ENCODE results near the gene CDC5L. TPM values are rescaled to one million over a fixed set of nuclear protein-coding genes. Genes with fewer than 3 reads are reported as not detected.

Gene CDC5L
- total RNA-seq, 1 donor from 2014 or later, result 25.6 TPM

DNA sequence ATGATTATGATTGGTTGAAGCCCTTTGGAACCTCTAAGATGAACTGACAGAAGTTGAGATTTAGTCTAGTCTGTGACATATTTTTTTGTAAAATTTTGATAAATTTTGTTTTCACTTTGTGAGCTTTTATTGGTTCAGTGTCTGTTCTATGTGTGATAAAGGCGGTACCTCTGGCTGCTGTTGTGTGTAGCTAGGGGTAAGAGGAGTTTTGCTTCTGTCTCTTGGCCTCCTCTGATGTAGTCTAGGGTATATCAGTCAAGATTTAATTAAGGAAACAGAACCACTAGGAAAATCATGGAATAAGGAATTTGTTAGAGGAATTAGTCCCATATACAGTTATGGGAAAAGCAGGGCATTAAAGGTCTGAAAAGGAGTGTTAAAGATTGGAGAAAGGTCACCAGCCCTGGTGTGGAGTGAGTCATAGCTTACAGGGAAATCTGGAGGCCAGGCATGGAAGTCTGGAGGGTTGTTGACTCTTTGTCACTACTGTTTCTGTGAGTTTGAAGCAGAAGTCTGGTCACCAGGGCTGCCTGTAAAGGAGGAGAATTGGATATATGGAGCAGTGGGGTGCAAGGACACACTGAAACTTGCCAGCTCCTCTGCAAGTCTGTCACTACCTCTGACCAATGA, 28.5 kb downstream of the CDC5L start:
- Mint-ChIP-seq H3K27ac (no peak overlapping the region), H3K4me3 (no peak overlapping the region), H3K36me3 (peaks cover 62% of the 10 kb centered on the region), H3K27me3 (ENCODE audit: low read depth) (no peaks in the 10 kb centered on the region), H3K4me1 (peaks cover 1% of the 10 kb centered on the region), H3K9me3 (no peaks in the 10 kb centered on the region)
- TF ChIP-seq, protein P1, sequence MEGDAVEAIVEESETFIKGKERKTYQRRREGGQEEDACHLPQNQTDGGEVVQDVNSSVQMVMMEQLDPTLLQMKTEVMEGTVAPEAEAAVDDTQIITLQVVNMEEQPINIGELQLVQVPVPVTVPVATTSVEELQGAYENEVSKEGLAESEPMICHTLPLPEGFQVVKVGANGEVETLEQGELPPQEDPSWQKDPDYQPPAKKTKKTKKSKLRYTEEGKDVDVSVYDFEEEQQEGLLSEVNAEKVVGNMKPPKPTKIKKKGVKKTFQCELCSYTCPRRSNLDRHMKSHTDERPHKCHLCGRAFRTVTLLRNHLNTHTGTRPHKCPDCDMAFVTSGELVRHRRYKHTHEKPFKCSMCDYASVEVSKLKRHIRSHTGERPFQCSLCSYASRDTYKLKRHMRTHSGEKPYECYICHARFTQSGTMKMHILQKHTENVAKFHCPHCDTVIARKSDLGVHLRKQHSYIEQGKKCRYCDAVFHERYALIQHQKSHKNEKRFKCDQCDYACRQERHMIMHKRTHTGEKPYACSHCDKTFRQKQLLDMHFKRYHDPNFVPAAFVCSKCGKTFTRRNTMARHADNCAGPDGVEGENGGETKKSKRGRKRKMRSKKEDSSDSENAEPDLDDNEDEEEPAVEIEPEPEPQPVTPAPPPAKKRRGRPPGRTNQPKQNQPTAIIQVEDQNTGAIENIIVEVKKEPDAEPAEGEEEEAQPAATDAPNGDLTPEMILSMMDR (IDR thresholded peaks at IDR 0.05; ENCODE audit: unreplicated experiment), result no peak
- DNase-seq (ENCODE audit: low spot score in 2 of 2, unreplicated experiment in 2 of 2), result no peak

DNA sequence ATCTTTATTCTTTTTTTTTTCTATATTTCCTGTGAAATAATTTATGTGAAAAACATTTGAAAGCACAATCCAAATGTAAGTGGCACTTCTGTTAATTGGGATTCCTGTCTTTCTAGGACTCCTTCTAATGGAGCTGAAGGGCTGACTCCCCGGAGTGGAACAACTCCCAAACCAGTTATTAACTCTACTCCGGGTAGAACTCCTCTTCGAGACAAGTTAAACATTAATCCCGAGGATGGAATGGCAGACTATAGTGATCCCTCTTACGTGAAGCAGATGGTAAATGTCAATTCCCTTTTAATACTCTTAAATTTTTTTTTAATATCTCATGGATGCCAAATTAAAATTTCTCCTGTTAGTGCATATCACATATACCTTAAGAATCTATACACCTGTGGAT, 35.0 kb downstream of the CDC5L start:
- DNase-seq (ENCODE audit: low spot score in 2 of 2, unreplicated experiment in 2 of 2), result no peak
- Mint-ChIP-seq H3K4me3 (no peak overlapping the region), H3K27ac (no peak overlapping the region), H3K9me3 (no peaks in the 10 kb centered on the region), H3K4me1 (no peaks in the 10 kb centered on the region), H3K27me3 (ENCODE audit: low read depth) (no peaks in the 10 kb centered on the region), H3K36me3 (peaks cover 59% of the 10 kb centered on the region)
- TF ChIP-seq, protein P1 (IDR thresholded peaks at IDR 0.05; ENCODE audit: unreplicated experiment), result no peak

DNA sequence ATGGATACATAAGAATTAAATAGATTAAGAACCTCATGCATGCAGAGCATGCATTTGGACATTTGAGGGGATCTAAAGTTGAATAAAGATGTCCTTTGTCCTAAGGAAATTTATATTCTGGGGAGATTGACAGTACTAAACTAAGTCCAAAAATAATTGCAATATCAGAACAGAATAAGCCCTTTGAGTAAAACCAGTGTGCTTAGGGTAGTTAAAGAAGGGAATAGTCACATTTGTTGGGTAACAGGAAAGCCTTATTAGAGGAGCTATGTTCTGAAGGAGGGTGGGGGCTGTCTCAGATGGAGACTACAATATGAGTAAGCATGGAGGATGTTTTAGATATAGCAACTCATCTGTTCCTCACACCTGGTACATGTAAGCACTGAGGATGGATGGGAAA, 35.8 kb downstream of the CDC5L start:
- no peak for DNase-seq (ENCODE audit: low spot score in 2 of 2, unreplicated experiment in 2 of 2)
- no peaks in the 10 kb centered on the region for H3K4me1 Mint-ChIP-seq
- TF ChIP-seq, protein P1 (IDR thresholded peaks at IDR 0.05; ENCODE audit: unreplicated experiment), result no peak
- H3K27ac Mint-ChIP-seq, result no peak overlapping the region
- H3K4me3 Mint-ChIP-seq, result no peak overlapping the region
- peaks cover 59% of the 10 kb centered on the region for H3K36me3 Mint-ChIP-seq
- no peaks in the 10 kb centered on the region for H3K27me3 Mint-ChIP-seq (ENCODE audit: low read depth)
- H3K9me3 Mint-ChIP-seq, result no peaks in the 10 kb centered on the region

DNA sequence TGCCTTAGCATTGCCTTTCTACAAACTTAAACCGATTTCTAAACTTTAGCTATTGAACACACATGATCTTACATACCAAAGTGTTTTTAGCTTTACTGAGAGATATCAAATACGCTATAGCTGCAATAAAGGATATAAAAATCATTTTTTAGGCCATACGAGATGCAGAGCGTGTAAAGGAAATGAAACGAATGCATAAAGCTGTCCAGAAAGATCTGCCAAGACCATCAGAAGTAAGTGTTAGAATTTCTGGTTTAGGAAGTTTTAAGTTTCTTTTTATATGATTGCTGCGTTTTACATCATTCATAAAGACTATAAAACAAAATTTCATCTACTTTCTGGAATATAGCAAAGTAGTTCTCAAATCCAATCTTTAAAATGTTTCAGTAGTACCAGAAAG, 38.4 kb downstream of the CDC5L start:
- H3K27me3 Mint-ChIP-seq (ENCODE audit: low read depth), result no peaks in the 10 kb centered on the region
- peaks cover 49% of the 10 kb centered on the region for H3K36me3 Mint-ChIP-seq
- no peaks in the 10 kb centered on the region for H3K9me3 Mint-ChIP-seq
- no peak for DNase-seq (ENCODE audit: low spot score in 2 of 2, unreplicated experiment in 2 of 2)
- peaks cover 7% of the 10 kb centered on the region for H3K4me1 Mint-ChIP-seq
- TF ChIP-seq, protein P1 (IDR thresholded peaks at IDR 0.05; ENCODE audit: unreplicated experiment), result no peak
- no peak overlapping the region for H3K27ac Mint-ChIP-seq
- no peak overlapping the region for H3K4me3 Mint-ChIP-seq

DNA sequence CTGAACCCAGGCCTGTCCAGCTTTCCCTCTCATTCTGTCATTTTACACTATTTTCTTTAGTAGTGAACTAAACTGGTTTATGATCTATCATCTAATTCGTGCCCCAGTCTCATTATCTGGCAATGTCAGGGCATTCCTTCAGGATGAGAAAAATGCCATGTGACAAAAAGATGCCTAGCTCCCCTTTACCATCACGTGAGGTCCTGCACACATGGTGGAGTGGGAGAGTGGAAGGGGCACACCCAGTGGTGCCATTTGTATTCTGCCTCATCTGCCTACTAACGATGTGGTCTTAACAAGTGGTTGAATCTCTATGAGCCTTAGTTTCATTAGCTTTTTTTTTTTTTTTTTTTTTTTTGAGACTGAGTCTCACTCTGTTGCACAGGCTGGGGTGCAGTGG, 41.2 kb downstream of the CDC5L start:
- TF ChIP-seq, protein P1 (IDR thresholded peaks at IDR 0.05; ENCODE audit: unreplicated experiment), result no peak
- no peak for DNase-seq (ENCODE audit: low spot score in 2 of 2, unreplicated experiment in 2 of 2)
- Mint-ChIP-seq H3K4me3 (no peak overlapping the region), H3K9me3 (no peaks in the 10 kb centered on the region), H3K27ac (no peak overlapping the region), H3K36me3 (peaks cover 38% of the 10 kb centered on the region), H3K4me1 (peaks cover 24% of the 10 kb centered on the region), H3K27me3 (ENCODE audit: low read depth) (no peaks in the 10 kb centered on the region)

DNA sequence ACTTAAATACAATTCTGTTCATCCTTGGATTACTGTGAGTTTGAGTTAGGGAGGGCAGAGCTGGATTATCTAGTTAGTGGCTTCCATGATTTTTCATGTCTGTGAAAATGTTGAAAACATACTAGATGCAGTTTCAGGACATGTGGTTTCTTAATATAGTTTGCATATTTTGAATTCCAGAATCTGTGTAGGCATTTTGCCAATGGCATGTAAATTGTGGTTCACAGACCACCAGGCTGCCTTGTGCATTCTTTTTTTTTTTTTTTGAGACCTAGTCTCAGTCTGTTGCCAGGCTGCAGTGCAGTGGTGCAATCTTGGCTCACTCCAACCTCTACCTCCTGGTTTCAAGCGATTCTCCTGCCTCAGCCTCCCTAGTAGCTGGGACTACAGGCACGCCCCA, 42.8 kb downstream of the CDC5L start:
- Mint-ChIP-seq H3K27ac (peak overlapping the region; percentile 85), H3K4me1 (peaks cover 34% of the 10 kb centered on the region), H3K27me3 (ENCODE audit: low read depth) (no peaks in the 10 kb centered on the region), H3K36me3 (peaks cover 26% of the 10 kb centered on the region), H3K9me3 (no peaks in the 10 kb centered on the region), H3K4me3 (no peak overlapping the region)
- TF ChIP-seq, protein P1 (IDR thresholded peaks at IDR 0.05; ENCODE audit: unreplicated experiment), result no peak
- no peak for DNase-seq (ENCODE audit: low spot score in 2 of 2, unreplicated experiment in 2 of 2)

Data from mesothelial cell of epicardium (in vitro differentiated cells).